GM12801 (cell line): ENCODE results near the gene SEMA4B.

Experiments used
- CTCF ChIP-seq: IDR thresholded peaks from one replicate; pipeline ENCODE4 v1.5.1; 2011; ENCODE audit warnings: control low read depth; ENCODE audit not compliant: insufficient read length; ENCODE audit errors: extremely low read depth

The SEMA4B gene

DNA sequence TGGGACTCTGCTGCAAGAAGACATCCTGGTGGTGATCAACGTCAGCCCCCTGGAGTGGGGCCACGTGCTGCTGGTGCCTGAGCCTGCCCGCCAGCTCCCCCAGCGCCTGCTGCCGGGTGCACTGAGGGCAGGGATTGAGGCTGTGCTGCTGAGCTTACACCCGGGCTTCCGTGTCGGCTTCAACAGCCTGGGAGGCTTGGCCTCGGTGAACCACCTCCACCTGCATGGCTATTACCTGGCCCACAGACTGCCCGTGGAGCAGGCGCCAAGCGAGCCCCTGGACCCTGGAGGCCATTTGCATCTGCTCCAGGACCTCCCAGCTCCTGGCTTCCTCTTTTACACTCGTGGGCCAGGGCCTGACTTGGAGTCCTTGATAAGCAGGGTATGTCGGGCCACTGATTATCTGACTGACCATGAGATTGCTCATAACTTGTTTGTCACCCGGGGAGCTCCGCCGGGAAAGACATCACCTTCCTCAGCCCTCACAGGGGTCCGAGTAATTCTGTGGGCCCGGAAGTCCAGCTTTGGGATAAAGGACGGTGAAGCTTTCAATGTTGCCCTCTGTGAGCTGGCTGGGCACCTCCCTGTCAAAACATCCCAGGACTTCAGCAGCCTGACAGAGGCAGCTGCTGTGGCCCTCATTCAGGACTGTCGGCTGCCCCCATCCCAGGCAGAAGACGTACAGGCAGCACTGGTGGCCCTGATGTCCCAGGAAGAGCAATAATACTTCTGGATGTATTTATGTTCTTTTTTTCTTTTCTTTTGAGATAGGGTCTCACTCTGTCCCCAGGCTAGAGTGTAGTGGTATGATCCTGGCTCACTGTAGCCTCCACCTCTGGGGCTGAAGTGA lies 40.4 kb downstream of the SEMA4B start:
- TF ChIP-seq CTCF = no peak

DNA sequence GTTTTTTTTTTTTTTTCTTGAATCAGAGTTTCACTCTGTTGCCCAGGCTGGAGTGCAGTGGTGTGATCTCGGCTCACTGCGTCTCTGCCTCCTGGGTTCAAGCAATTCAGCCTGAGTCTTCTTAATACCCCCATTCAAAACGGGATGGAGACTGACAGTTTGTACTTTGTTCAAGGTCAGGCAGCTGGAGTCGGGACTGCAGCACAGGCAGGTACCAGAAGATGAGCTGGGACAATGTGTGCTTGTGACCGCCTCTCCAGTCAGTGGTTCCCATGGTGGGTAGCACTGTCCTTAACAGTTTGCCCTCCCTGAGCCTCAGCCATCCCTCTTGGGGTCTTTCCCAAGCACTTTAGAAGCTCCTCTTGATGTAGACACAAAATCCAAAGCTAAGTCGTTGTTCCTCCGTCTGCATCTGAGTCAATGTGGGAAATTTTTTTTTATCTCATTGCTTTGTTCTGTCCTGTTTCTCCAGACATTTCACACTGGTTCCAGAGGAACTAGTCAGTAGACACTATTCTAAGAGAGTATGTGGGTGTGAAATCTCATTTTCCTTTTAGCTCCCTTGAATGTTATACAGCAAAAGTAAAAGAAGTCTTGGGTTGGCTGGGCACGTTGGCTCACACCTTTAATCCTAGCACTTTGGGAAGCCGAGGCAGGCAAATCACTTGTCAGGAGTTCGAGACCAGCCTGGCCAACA lies 43.0 kb downstream of the SEMA4B start:
- no peak for TF ChIP-seq CTCF

DNA sequence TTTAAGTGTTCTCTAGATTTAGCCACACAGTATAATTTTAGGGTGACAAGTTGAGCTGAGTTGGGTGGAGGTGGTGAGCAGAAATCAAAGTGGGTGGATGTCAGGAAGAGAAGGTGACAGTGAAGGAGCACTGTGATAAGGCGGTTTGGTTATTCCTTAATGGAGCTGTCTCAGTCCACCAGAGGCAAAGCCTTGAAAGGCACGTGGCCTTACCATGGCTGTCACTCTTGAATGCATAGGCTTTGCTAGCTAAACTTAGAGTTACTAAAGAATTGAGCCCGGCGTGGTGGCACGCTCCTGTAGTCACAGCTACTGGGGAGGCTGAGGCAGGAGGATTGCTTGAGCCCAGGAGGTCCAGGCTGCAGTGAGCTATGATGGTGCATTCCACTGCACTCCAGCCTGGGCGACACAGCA lies 47.7 kb downstream of the SEMA4B start:
- no peak for TF ChIP-seq CTCF

GRCh38 chr15:90249203-90249863 lies 48.2 kb downstream of the SEMA4B start, which contains the start of gene TTLL13:
Gene TTLL13, plus strand, starts transcription at chr15:90249556. Its CDS starts 1,075 bp downstream, at chr15:90250631.
- no peak for TF ChIP-seq CTCF

GRCh38 chr15:90257776-90258175 lies 56.6 kb downstream of the SEMA4B start:
- no peak for TF ChIP-seq CTCF

- no peak for TF ChIP-seq CTCF
Observed at GRCh38 chr15:90259524-90259923, 58.4 kb downstream of the SEMA4B start.

DNA sequence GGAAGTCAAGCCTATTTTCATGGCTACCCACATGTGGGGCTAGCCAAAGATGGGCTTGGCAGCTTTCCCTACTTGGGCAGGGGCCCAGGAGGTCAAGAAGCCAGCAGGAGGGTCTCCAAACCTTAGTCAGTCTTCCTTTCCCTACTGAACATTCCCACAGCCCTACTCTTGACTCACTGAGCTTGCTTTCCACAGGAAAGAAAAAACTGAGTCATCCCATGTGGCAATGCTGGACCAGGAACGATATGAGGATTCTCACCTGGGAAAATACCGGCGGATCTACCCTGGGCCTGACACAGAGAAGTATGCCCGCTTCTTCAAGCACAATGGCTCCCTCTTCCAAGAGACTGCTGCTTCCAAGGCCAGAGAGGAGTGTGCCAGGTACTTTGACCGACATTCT lies 60.7 kb downstream of the SEMA4B start:
- no peak for TF ChIP-seq CTCF
